Nephron progenitor cell (in vitro differentiated cells): ENCODE measurements around the gene CACNA1H.
"Not testable (repeated sequence)": the region's sequence is repeated elsewhere in the genome, so short reads cannot be mapped to it uniquely, and the experiment has no call there.

ENCODE experiments used
- DNase-seq: peaks from one replicate; pipeline ENCODE4 v3.0.0; 2021
- H3K27ac Mint-ChIP-seq: 2 replicates; pipeline ENCODE4 v1.8.0; 2021; ENCODE audit warnings: mild to moderate bottlenecking, moderate library complexity, mixed read lengths
- H3K27me3 Mint-ChIP-seq: 2 replicates; pipeline ENCODE4 v1.8.0; 2021; ENCODE audit warnings: mild to moderate bottlenecking, low read depth, mixed read lengths; ENCODE audit not compliant: poor library complexity
- H3K36me3 Mint-ChIP-seq: 2 replicates; pipeline ENCODE4 v1.8.0; 2021; ENCODE audit warnings: low read depth, mixed read lengths
- H3K4me1 Mint-ChIP-seq: 2 replicates; pipeline ENCODE4 v1.8.0; 2021; ENCODE audit warnings: mixed read lengths
- H3K4me3 Mint-ChIP-seq: 2 replicates; pipeline ENCODE4 v1.8.0; 2021; ENCODE audit warnings: mild to moderate bottlenecking, moderate library complexity, mixed read lengths
- H3K9me3 Mint-ChIP-seq: 2 replicates; pipeline ENCODE4 v1.8.0; 2021; ENCODE audit warnings: mild to moderate bottlenecking, moderate library complexity, mixed read lengths
- CTCF ChIP-seq: fragments of 200-600 bp; sonication (generic); IDR thresholded peaks from 2 replicates; pipeline ENCODE4 v1.5.0; 2021; ENCODE audit warnings: antibody characterized with exemption

Gene CACNA1H

GRCh38 chr16:1195393-1195666 is 42.4 kb downstream of the CACNA1H start:
- TF ChIP-seq CTCF = no peak
- H3K9me3 Mint-ChIP-seq = no peaks in the 10 kb centered on the region

GRCh38 chr16:1196494-1196893 is 43.6 kb downstream of the CACNA1H start:
- Mint-ChIP-seq H3K27ac (no peak overlapping the region), H3K9me3 (no peaks in the 10 kb centered on the region), H3K4me1 (peaks cover 32% of the 10 kb centered on the region), H3K4me3 (no peak overlapping the region), H3K27me3 (no peaks in the 10 kb centered on the region), H3K36me3 (peaks cover 12% of the 10 kb centered on the region)
- TF ChIP-seq CTCF = no peak
- DNase-seq = no peak

More at GRCh38 chr16:1195393-1195666, 42.4 kb downstream of the CACNA1H start:
- Mint-ChIP-seq H3K27ac (no peak overlapping the region), H3K36me3 (peaks cover 6% of the 10 kb centered on the region), H3K27me3 (no peaks in the 10 kb centered on the region), H3K4me3 (no peak overlapping the region), H3K4me1 (peaks cover 32% of the 10 kb centered on the region)
- DNase-seq = no peak

- TF ChIP-seq CTCF = no peak
- DNase-seq = no peak
- peak overlapping the region; percentile 70 for H3K27ac Mint-ChIP-seq
- no peaks in the 10 kb centered on the region for H3K9me3 Mint-ChIP-seq
- peaks cover 14% of the 10 kb centered on the region for H3K36me3 Mint-ChIP-seq
- H3K4me3 Mint-ChIP-seq = peak overlapping the region; percentile 62
- no peaks in the 10 kb centered on the region for H3K27me3 Mint-ChIP-seq
- peaks cover 31% of the 10 kb centered on the region for H3K4me1 Mint-ChIP-seq
Observed at GRCh38 chr16:1197237-1197866, 44.4 kb downstream of the CACNA1H start.

GRCh38 chr16:1198194-1198593 is 45.3 kb downstream of the CACNA1H start:
- peaks cover 15% of the 10 kb centered on the region for H3K36me3 Mint-ChIP-seq
- H3K4me1 Mint-ChIP-seq = peaks cover 25% of the 10 kb centered on the region
- no peaks in the 10 kb centered on the region for H3K27me3 Mint-ChIP-seq
- TF ChIP-seq CTCF = no peak
- DNase-seq = no peak
- H3K27ac Mint-ChIP-seq = no peak overlapping the region
- no peaks in the 10 kb centered on the region for H3K9me3 Mint-ChIP-seq
- no peak overlapping the region for H3K4me3 Mint-ChIP-seq

- DNase-seq, H3K27ac Mint-ChIP-seq, H3K27me3 Mint-ChIP-seq, H3K4me3 Mint-ChIP-seq, H3K9me3 Mint-ChIP-seq: not testable (repeated sequence)
- Mint-ChIP-seq H3K36me3 (peaks cover 21% of the 10 kb centered on the region), H3K4me1 (peaks cover 25% of the 10 kb centered on the region)
Observed at GRCh38 chr16:1198671-1199346, 45.9 kb downstream of the CACNA1H start.

- H3K4me3 Mint-ChIP-seq = no peak overlapping the region
- no peak for DNase-seq
- H3K4me1 Mint-ChIP-seq = peaks cover 25% of the 10 kb centered on the region
- H3K27ac Mint-ChIP-seq = peak overlapping the region; percentile 57
- no peak for TF ChIP-seq CTCF
- no peaks in the 10 kb centered on the region for H3K27me3 Mint-ChIP-seq
- no peaks in the 10 kb centered on the region for H3K9me3 Mint-ChIP-seq
- H3K36me3 Mint-ChIP-seq = peaks cover 21% of the 10 kb centered on the region
Observed at GRCh38 chr16:1199347-1200013, 46.6 kb downstream of the CACNA1H start.
